GM19372 (cell line): ENCODE results near the gene SEMA4F.
A peak's percentile ranks its signal among the peaks of the same experiment; 100 is the strongest.
"Not testable (repeated sequence)": the region's sequence is repeated elsewhere in the genome, so short reads cannot be mapped to it uniquely, and the experiment has no call there.

Experiments used
- ATAC-seq: cut with Tn5 transposase; IDR thresholded peaks from one replicate; pipeline ENCODE4 v1.9.1; 2021; ENCODE audit warnings: mild to moderate bottlenecking, low read depth, moderate library complexity; ENCODE audit not compliant: unreplicated experiment

Gene SEMA4F

DNA sequence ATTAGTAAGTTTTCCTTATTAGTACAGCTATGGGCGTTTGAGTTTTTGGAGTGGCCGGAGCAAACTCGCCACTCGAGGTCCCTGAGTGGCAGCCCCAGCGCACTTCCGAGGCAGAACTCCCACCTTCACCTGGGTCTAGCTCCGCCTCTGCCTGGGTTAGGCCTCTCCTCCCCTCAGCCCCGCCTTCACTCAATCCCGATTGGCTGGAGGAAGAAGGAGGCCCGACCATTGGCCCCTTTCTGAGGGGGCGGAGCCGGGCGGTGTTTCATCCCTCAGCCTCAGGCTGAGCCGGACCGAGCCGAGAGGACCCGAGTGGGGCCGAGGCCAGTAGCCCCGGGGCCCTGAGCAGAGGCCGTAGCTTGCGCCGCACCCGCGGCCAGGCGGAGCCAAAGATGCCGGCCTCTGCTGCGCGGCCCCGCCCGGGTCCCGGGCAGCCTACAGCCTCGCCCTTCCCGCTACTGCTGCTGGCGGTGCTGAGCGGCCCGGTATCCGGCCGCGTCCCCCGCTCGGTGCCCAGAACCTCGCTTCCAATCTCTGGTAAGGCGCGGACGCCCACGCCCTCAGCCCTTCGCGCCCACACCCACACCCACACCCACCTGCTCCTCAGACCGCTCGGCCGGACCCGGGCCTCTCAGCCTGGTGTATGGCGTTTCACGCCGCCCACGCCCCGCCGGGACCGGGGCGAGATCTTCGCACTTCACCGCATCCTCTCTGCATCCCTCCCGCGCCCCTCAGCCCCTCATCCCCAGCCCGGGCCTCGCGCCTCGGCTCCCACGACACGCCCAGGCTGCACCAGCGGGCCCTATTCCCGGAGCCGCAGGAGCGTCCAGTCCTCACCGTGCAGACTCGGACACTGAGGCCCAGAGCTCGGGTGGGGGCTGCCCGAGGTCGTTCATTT, at the start of gene SEMA4F:
Gene SEMA4F (plus strand): TSS at position 263 of the 898 bp plus-strand sequence. CDS start 130 bp downstream, at position 393.
- peak; percentile 99 for ATAC-seq

DNA sequence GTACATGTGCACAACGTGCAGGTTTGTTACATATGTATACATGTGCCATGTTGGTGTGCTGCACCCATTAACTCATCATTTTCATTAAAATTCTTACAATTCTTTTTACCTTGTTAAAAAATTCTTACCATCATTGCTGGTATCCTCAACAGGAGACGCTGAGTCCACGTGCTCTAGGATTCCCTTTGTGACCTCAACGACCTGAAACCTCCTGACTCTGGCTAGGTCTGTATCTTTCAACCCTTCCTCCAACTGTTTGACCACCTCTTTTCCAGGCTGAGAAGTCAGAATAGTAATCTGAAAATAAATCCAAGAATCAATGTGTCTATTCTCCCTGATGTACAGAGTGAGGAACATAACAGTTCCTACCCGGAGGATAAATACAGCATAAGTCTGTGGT, 47.1 kb upstream of the SEMA4F start:
- ATAC-seq = no peak

GRCh38 chr2:74617122-74617521, 36.9 kb upstream of the SEMA4F start:
- ATAC-seq = no peak

DNA sequence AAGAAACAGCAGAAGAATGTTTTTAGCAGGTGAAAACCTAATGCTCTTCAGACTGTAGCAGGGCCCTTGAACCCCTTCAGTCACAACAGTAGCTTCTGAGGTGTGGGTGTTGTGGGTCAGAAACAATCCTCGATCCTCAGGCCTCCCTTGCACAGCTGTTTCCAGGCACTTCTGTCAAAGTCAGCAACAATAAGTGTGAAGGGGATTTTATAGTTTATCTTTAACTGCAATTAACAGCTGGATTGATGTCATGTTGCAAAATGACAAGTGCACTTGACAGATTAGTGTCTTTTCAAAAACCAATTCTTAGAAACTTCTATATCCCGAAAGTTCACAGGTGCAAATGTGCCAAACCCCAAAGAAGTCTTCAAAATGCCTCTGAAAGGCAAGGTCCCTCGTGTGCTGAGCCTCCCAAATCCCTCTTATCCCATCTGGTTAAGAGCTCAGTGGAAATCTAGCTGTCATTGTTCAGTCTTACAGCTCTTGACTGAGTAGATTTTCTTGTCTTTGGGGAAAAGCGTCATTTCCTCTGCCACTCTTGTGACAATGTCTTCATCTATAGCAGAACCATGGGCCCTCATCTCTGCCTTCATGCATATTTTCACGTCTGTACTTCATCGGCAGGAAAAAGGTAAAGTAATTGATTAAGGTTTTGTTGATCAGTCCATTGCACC, 35.5 kb upstream of the SEMA4F start:
- no peak for ATAC-seq

DNA sequence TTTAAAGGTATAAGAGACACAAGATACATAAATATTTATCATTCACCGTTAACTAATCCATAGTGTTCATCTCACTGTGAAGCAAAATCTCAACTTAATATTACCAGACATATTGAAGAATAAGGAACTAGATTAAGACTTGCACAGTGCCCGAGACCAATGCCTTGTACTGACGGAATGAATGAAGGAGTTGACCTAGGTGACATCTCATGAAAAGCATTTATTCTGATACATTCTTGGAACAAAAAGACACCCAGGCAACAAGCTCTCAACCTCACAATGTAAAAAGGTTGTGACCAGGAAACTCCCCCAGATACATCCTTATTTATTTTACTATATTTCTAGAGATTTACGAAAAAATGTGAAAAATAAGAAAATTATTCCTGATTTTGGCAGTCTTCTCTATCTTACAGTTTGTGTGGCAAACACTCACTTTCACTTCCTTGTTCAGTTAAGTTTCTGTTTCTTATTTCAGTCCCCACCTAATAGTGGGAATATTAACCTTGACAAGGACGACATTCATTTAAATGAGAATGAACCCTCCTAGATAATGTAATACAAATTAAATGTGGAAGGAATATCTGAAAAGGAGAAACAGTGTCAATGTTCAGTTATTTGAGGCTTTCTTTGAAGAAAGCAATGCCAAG, 34.3 kb upstream of the SEMA4F start:
- no peak for ATAC-seq

DNA sequence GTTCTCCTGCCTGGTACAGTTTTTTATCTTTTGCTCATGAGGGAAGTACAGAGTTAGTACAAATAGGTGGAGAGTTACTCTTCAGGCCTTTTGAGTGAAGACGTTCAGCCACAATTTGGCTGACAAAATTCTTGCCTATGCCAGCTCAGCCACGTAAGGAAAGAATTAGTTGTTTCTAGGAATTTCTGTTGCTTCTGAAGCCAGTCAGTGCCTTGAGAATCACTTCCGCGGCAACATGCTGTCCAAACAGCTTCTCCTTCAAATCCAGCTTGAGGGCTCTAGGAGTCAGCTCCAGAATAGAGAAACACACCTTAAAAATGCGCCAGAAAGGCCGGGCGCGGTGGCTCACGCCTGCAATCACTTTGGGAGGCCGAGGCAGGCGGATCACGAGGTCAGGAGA, 33.4 kb upstream of the SEMA4F start:
- ATAC-seq = no peak

DNA sequence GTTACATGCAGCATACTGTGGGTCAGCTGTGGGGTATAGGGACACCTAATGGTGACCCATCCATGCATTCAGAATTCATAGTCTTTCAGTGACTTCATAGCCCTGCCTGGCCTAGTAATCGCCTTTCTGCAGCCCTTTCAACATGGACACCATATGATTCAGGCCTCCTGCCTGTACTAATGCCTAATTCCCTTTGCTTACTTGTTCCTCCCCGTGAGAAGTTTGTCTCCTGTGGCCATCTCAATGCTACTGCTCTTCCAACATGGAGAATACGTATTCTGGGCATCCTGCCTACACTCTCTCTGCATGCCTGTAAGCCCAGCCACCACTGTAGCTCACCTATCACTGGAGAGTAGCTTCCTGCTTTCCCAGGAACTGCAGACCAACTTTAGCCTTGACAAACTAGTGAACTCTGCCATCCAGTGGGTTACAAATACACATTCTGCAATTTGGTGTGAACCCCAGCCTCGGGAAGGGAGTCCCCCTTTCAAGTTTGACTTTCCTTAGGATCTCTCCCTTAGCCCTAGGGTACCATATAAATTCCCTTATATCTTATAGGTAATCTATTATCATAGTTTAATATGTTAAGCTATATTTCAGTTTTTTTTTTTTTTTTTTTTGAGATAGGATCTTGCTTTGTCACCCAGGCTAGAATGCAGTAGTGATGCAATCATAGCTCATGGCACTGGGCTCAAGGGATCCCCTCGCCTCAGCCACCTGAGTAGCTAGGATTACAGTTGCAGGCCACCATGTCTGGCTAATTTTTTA, 28.2 kb upstream of the SEMA4F start:
- ATAC-seq = no peak

- ATAC-seq = no peak
Measured at GRCh38 chr2:74628538-74629105, 25.4 kb upstream of the SEMA4F start.

DNA sequence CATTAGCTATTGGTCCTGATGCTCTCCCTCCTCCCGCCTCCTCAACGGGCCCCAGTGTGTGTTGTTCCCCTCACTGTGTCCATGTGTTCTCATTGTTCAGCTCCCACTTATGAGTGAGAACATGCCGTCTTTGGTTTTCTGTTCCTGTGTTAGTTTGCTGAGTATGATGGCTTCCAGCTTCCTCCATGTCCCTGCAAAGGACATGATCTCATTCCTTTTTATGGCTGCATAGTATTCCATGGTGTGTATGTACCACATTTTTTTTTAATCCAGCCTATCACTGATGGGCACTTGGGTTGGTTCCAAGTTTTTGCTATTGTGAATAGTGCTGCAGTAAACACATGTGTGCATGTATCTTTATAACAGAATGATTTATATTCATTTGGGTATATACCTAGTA, 23.6 kb upstream of the SEMA4F start:
- not testable (repeated sequence) for ATAC-seq

DNA sequence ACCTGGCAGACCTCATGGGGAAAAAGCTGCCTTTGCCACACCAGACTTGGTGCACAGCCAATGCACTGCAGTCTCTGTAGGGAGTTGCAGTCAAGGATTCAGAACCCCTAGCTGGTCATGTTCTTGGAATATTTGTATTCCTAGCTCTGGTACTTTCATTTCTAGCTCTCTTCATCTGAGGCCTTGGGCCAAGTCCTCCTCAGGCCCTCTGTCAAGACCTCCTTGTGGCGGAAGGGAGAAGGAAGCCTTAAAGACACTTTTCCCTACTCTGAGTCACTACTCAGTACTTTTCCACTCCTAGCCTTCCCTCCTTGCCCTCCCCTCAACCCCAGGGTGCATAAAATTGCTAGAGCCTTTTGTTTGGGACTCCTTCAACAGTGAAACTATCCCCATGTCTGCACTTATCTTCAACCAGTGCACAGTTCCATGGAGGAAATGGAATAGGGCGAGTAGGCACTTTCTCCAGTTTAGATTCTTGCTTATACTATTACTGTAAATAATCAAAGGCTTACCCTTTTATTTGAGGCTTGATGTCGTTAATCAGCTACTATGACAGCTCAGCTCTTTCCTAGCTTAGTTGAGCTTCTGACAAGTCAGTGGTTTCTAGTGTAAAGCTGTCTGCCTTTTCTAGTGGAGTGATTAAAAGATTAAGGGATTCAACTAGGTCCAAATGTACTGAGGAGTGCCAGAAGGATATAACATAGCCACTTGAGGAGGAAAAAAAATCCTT, 21.7 kb upstream of the SEMA4F start:
- ATAC-seq = no peak

DNA sequence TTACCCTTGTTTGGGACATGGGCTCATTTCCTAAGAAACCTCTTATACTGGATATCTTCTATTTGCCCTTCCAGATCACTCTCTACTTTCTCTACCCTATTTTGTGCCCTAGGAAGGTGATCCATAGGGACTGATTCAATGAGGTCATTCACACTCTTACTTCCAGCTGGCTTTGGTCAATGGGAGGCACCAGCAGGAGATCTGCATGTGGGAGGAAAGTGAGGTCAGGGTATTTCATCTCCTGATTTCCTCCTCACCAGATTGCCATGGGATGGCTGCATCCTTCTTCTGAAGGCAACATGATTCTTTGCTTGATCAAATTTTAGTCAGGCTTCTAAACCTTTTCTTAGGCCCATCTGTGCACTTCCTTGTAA, 21.1 kb upstream of the SEMA4F start:
- no peak for ATAC-seq

DNA sequence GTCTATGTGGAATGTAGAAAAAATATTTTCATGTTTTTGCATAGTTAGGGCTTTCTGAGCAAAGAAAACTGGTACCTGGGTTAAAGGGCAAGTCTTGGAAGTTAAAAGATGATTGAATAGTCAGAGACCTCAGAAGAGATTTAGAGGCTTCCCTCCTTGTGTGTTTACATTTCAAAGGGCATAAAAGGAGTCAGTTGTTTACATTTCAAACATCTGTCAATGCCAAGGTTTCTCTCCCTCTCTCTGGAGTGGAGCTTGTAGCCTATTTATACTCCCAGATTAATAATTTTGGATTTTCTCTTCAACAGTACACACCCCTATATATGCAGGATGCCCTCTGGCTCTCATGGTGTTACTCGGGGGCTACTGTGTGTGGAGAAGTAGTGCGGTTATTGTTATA, 14.5 kb upstream of the SEMA4F start:
- no peak for ATAC-seq

GRCh38 chr2:74645344-74645743, 8.7 kb upstream of the SEMA4F start:
- ATAC-seq = no peak

DNA sequence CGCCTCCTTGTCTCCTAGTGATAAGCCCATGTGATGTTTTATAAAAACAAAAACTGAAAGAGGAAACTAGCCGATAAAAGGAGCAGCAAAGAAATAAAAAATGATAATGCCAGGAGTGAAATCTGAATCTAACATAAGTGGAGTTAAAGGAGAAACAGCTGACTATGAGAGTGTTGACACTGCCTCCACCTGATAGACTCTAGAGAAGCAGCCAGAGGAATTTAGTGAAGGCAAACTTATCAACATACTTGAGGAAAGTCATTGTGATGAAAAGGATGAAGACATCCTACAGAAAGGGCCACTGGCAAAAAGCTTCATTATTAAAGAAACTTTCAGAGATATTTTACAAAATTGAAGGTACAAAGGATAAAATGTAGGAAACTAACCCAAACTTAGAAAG, 7.8 kb upstream of the SEMA4F start:
- ATAC-seq = no peak

GRCh38 chr2:74646834-74647482, 7.1 kb upstream of the SEMA4F start:
- no peak for ATAC-seq

DNA sequence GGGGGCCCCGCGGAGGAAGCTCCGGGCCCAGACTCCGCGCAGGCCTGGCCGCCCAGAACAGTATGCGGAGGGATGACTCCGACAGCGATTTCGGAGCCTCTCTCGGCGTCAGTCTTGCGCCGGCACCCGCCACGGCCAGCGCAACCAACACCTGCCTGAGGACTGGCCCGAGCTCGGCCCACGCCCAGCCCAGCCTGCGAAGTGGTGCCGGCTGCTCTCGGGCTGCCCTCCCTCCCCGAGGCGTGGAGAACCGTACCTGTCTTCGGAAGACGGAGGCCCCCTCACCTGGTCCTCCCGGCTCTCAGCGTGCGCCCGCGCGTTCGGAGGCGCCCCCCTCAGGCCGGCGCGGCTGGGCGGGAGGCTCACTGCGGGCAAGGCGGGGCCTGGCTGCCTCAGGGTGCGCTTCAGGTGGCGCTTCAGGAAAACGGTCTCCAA, 6.0 kb upstream of the SEMA4F start, which contains the start of gene M1AP:
Gene M1AP (minus strand): TSS at position 322 of the 435 bp plus-strand sequence. CDS start 8,055 bp downstream, outside the sequence.
- ATAC-seq = no peak

- peak; percentile 14 for ATAC-seq
Measured at GRCh38 chr2:74653589-74653984, 460 bp upstream of the SEMA4F start.

GRCh38 chr2:74655579-74655978, 1.5 kb downstream of the SEMA4F start:
- ATAC-seq = no peak

- no peak for ATAC-seq
Measured at GRCh38 chr2:74658516-74658915, 4.5 kb downstream of the SEMA4F start.
